Fibroblast of lung (primary cell): ENCODE results near the gene CD69. TPM values are rescaled to one million over a fixed set of nuclear protein-coding genes. Genes with fewer than 3 reads are reported as not detected.

Experiments used
- DNase-seq, 2 donors: peaks; one replicate each; pipeline versions ENCODE4 v3.0.0 to v3.0.0-alpha.2; 2010; ENCODE audit warnings: low read depth in 2 of 2
- H2AFZ ChIP-seq: 2 replicates; pipeline ENCODE4 v1.5.1; 2012; ENCODE audit warnings: low read length, control low read depth, inconsistent platforms
- H3K27ac ChIP-seq: 2 replicates; pipeline ENCODE4 v1.5.1; 2011; ENCODE audit warnings: low read length, control low read depth; ENCODE audit not compliant: insufficient read depth
- H3K27me3 ChIP-seq: 2 replicates; pipeline ENCODE4 v1.5.1; 2011; ENCODE audit warnings: mild to moderate bottlenecking, low read length; ENCODE audit not compliant: control insufficient read depth, insufficient read depth
- H3K36me3 ChIP-seq: 2 replicates; pipeline ENCODE4 v1.5.1; 2011; ENCODE audit warnings: low read length; ENCODE audit not compliant: control insufficient read depth, insufficient read depth
- H3K4me1 ChIP-seq: 2 replicates; pipeline ENCODE4 v1.5.1; 2011; ENCODE audit warnings: low read length; ENCODE audit not compliant: control insufficient read depth, insufficient read depth; ENCODE audit errors: extremely low read depth
- H3K4me2 ChIP-seq: 2 replicates; pipeline ENCODE4 v1.5.1; 2011; ENCODE audit warnings: low read length, control low read depth; ENCODE audit not compliant: insufficient read depth; ENCODE audit errors: extremely low read depth
- H3K4me3 ChIP-seq, 4 experiments: fragments of 200-600 bp in 1 of 4; sonication (generic) in 1 of 4; replicated peaks in 1 of 4; 2 replicates each; pipeline ENCODE4 v1.5.1; 2011 to 2016; ENCODE audit warnings: low read length in 4 of 4, low read depth in 3 of 4, mild to moderate bottlenecking in 3 of 4, control low read depth in 2 of 4, inconsistent platforms in 1 of 4, mixed read lengths in 1 of 4; ENCODE audit not compliant: insufficient read depth in 1 of 4; ENCODE audit errors: control extremely low read depth in 1 of 4
- H3K79me2 ChIP-seq: 2 replicates; pipeline ENCODE4 v1.5.1; 2012; ENCODE audit warnings: mild to moderate bottlenecking, low read length, inconsistent platforms; ENCODE audit not compliant: control insufficient read depth, insufficient read depth
- H3K9ac ChIP-seq: 2 replicates; pipeline ENCODE4 v1.5.1; 2011; ENCODE audit warnings: mild to moderate bottlenecking, low read length, control low read depth; ENCODE audit not compliant: insufficient read depth
- H3K9me3 ChIP-seq: 2 replicates; pipeline ENCODE4 v1.5.1; 2012; ENCODE audit warnings: low read depth, low read length; ENCODE audit not compliant: control insufficient read depth, insufficient read depth
- H4K20me1 ChIP-seq: 2 replicates; pipeline ENCODE4 v1.5.1; 2011; ENCODE audit warnings: low read length; ENCODE audit not compliant: control insufficient read depth, insufficient read depth; ENCODE audit errors: extremely low read depth
- EZH2 ChIP-seq: IDR thresholded peaks from 2 replicates; pipeline ENCODE4 v1.5.1; 2012; ENCODE audit warnings: low read length, control low read depth, mild to moderate bottlenecking; ENCODE audit errors: missing control alignments
- polyA plus RNA-seq, 2 donors: library from polyadenylated mRNA; depleted of rRNA in 1 of 2; stranded (reverse) in 1 of 2; unstranded in 1 of 2; fragments of >200 nt; gene quantifications; 2 replicates each; pipeline ENCODE4 v1.2.1, GENCODE V29; 2011 to 2012; ENCODE audit warnings: missing spikeins in 1 of 2
- total RNA-seq: library from RNA; depleted of rRNA; stranded (reverse); fragments of >200 nt; gene quantifications from 2 replicates; pipeline ENCODE4 v1.2.1, GENCODE V29; 2014
- TF ChIP-seq, protein P1 (sequence below), 2 donors: IDR thresholded peaks in 1 of 2; conservative IDR thresholded peaks in 1 of 2; 1 replicate in 1 of 2; 2 replicates in 1 of 2; pipeline ENCODE4 v1.5.1; 2011 to 2012; ENCODE audit warnings: low read length in 2 of 2, control low read depth in 1 of 2, inconsistent platforms in 1 of 2, low read depth in 1 of 2, mild to moderate bottlenecking in 1 of 2

CD69 gene
- total and polyA plus RNA-seq, 2 donors (not counting 1 experiment from before 2014, with no cell fraction given): not detected

DNA sequence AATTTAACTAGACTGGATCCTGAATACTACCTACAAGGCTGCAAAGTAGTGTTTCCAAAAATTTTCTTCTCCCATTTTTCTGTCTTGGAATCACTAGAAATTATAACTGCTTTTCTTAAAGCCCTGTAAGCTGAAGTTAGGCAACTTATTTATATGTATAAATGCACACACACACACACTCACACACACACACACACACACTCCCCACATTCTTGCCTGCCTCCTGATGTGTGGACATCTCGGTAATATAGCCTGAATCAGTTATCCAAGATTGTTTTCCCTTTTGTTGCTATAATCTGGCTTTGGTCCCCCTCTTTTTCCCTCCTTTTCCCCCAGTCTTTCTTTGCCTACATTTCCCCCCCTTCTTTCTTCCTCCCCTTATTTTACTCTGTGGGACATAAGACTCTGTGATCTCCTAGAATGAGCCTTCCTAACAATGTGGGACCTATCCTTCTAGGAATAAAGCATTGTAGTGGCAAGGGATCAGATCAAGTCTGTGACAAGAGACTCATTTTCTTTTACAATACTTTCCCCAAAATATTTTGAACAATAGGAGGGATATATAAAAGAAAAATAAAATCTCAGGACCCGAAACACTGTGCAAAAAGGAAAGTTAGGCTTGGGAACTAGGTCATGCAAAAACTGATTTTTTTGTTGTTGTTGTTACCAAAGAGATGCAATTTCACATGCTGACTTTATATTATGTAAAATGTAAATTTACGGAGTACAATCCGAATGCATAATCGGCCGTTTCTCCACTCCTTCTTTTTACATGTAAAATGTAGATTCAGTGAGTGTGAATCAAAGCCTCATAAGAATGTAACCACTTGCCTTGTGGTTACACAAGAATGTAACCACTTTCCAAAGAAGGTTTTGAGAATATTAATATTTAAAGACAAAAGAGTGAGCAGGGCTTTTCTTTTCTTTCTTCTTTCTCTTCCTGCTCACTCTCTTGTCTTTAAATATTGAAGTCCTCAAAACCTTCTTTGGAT lies 26.3 kb upstream of the CD69 start:
- H3K27ac ChIP-seq: no peak overlapping the region
- H3K27me3 ChIP-seq: no peaks in the 10 kb centered on the region
- peak; percentile 44 to 74 for DNase-seq
- no peaks in the 10 kb centered on the region for H4K20me1 ChIP-seq
- no peak overlapping the region for H3K4me3 ChIP-seq
- H2AFZ ChIP-seq: no peak overlapping the region
- no peaks in the 10 kb centered on the region for H3K79me2 ChIP-seq
- H3K4me1 ChIP-seq: no peaks in the 10 kb centered on the region
- H3K4me2 ChIP-seq: no peak overlapping the region
- H3K9me3 ChIP-seq: no peaks in the 10 kb centered on the region
- no peak overlapping the region for H3K9ac ChIP-seq
- TF ChIP-seq EZH2: no peak
- TF ChIP-seq, protein P1, sequence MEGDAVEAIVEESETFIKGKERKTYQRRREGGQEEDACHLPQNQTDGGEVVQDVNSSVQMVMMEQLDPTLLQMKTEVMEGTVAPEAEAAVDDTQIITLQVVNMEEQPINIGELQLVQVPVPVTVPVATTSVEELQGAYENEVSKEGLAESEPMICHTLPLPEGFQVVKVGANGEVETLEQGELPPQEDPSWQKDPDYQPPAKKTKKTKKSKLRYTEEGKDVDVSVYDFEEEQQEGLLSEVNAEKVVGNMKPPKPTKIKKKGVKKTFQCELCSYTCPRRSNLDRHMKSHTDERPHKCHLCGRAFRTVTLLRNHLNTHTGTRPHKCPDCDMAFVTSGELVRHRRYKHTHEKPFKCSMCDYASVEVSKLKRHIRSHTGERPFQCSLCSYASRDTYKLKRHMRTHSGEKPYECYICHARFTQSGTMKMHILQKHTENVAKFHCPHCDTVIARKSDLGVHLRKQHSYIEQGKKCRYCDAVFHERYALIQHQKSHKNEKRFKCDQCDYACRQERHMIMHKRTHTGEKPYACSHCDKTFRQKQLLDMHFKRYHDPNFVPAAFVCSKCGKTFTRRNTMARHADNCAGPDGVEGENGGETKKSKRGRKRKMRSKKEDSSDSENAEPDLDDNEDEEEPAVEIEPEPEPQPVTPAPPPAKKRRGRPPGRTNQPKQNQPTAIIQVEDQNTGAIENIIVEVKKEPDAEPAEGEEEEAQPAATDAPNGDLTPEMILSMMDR (conservative IDR thresholded peaks at IDR 0.05 in 1 of 2, IDR thresholded peaks at IDR 0.05 in 1 of 2; ENCODE audit: low read depth in 1 of 2, low read length in 2 of 2): no peak
- no peaks in the 10 kb centered on the region for H3K36me3 ChIP-seq

DNA sequence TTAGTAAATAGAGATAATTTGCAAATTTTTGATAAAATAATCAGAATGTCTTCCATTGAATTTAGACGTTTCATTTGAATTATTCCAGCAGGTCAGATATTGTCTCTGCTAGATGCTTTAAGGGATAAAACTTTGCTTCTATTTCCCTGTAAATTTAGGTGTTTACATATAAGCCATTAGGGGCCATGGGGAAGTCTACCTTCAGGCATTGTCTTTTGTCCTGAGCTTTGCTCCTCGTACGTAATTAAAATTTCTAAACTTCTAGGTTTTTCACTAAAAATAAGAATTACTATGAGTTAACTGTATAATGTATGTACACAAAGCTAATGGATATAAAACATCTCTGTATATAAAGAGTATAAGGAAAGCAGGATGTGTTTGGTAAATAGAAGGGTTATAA lies 24.1 kb upstream of the CD69 start:
- no peaks in the 10 kb centered on the region for H3K27me3 ChIP-seq
- H4K20me1 ChIP-seq: no peaks in the 10 kb centered on the region
- H3K9ac ChIP-seq: no peak overlapping the region
- H3K4me3 ChIP-seq: no peak overlapping the region
- H3K27ac ChIP-seq: no peak overlapping the region
- DNase-seq: no peak
- no peak overlapping the region for H2AFZ ChIP-seq
- H3K9me3 ChIP-seq: no peaks in the 10 kb centered on the region
- no peak for TF ChIP-seq EZH2
- TF ChIP-seq, protein P1 (conservative IDR thresholded peaks at IDR 0.05 in 1 of 2, IDR thresholded peaks at IDR 0.05 in 1 of 2; ENCODE audit: low read depth in 1 of 2, low read length in 2 of 2): no peak
- no peaks in the 10 kb centered on the region for H3K36me3 ChIP-seq
- H3K4me1 ChIP-seq: no peaks in the 10 kb centered on the region
- H3K79me2 ChIP-seq: no peaks in the 10 kb centered on the region
- no peak overlapping the region for H3K4me2 ChIP-seq

DNA sequence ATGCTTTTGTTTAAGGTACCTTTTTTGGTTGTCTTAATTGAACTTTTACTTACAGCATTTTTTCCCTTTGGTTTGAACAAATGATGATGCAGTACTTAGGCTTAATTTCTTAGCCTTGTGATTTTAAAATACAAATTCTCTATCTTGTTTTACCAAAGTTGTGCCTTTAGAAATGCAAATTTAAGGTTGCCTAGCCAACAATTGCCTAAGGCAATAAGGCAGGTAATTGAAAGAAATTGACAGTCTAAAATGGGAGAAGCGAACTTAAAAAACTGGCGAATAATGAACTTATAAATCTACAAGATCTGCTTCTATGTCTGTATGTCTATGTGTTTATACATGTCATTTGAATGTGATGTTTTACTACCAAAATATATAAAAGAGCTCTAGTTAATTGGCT lies 23.6 kb upstream of the CD69 start:
- no peak overlapping the region for H3K9ac ChIP-seq
- H3K36me3 ChIP-seq: no peaks in the 10 kb centered on the region
- no peak for DNase-seq
- no peaks in the 10 kb centered on the region for H3K4me1 ChIP-seq
- H3K4me2 ChIP-seq: no peak overlapping the region
- H2AFZ ChIP-seq: no peak overlapping the region
- H3K27me3 ChIP-seq: no peaks in the 10 kb centered on the region
- H3K27ac ChIP-seq: no peak overlapping the region
- TF ChIP-seq, protein P1 (conservative IDR thresholded peaks at IDR 0.05 in 1 of 2, IDR thresholded peaks at IDR 0.05 in 1 of 2; ENCODE audit: low read depth in 1 of 2, low read length in 2 of 2): no peak
- TF ChIP-seq EZH2: no peak
- H3K4me3 ChIP-seq: no peak overlapping the region
- H4K20me1 ChIP-seq: no peaks in the 10 kb centered on the region
- no peaks in the 10 kb centered on the region for H3K79me2 ChIP-seq
- H3K9me3 ChIP-seq: no peaks in the 10 kb centered on the region
